Ovary (tissue), 9 donors: ENCODE results near the gene DPY19L3. TPM values are rescaled to one million over a fixed set of nuclear protein-coding genes. Genes with fewer than 3 reads are reported as not detected.

Source experiments
- DNase-seq, 5 donors: peaks; one replicate each; pipeline ENCODE4 v3.0.0-alpha.2; 2019 to 2020
- H3K27ac ChIP-seq, 2 donors: fragments of 200-600 bp; one replicate each; pipeline versions ENCODE4 v1.5.1 to v1.8.0; 2019 to 2022
- H3K27me3 ChIP-seq: fragments of 200-600 bp; one replicate; pipeline ENCODE4 v1.8.0; 2022
- H3K36me3 ChIP-seq: fragments of 200-600 bp; sonication (generic); one replicate; pipeline ENCODE4 v1.5.1; 2019
- H3K4me1 ChIP-seq: one replicate; pipeline ENCODE4 v1.8.1; 2013; ENCODE audit warnings: mild to moderate bottlenecking, moderate library complexity; ENCODE audit not compliant: insufficient read depth
- H3K4me3 ChIP-seq: fragments of 200-600 bp; sonication (generic); one replicate; pipeline ENCODE4 v1.5.1; 2017
- H3K9me3 ChIP-seq, 2 donors: fragments of 200-600 bp in 1 of 2; sonication (generic) in 1 of 2; one replicate each; pipeline versions ENCODE4 v1.5.1 to v1.8.1; 2013 to 2019; ENCODE audit warnings: mild to moderate bottlenecking in 1 of 2, moderate library complexity in 1 of 2
- CTCF ChIP-seq, 3 donors: fragments of 450-650 bp in 2 of 3; fragments of 200-600 bp in 1 of 3; IDR thresholded peaks; one replicate each; pipeline versions ENCODE4 v1.5.1 to v1.8.0; 2016 to 2022; ENCODE audit warnings: antibody characterized with exemption in 3 of 3, mild to moderate bottlenecking in 1 of 3
- EP300 ChIP-seq: sonication (generic); formaldehyde crosslinking; IDR thresholded peaks from one replicate; pipeline ENCODE4 v1.6.1; 2017; ENCODE audit warnings: antibody characterized with exemption
- POLR2A ChIP-seq: fragments of 450-650 bp; IDR thresholded peaks from one replicate; pipeline ENCODE4 v1.6.1; 2017; ENCODE audit warnings: antibody characterized with exemption, mild to moderate bottlenecking, moderate library complexity
- WGBS, 3 donors: extraction: QIAGEN DNeasy Blood & Tissue Kit in 1 of 3; methylation state at CpG; one replicate each; pipeline versions ENCODE4 v1.1.5 to v1.1.7; 2013 to 2017; 5-methylcytosine and 5-hydroxymethylcytosine counted together
- intact Hi-C, 4 donors: fragments of 100-400 bp; cut with DNase I; formaldehyde crosslinking; loops; one replicate each; pipeline versions ENCODE4 v1.11.0 to v1.15.1; 2022 to 2023
- polyA plus RNA-seq, 2 donors: library from polyadenylated mRNA; stranded (reverse); fragments of 200-250 nt in 1 of 2; fragments of 350-450 nt in 1 of 2; fragmentation: Illumina TruSeq in 1 of 2; extraction: RNeasy Lipid Tissue Mini Kit (QIAGEN cat#74804) in 1 of 2; gene quantifications; one replicate each; pipeline ENCODE4 v1.2.3, GENCODE V29; 2013 to 2014
- total RNA-seq, 7 donors: library from RNA; depleted of rRNA in 2 of 7; stranded (reverse); fragments of >200 nt in 2 of 7; fragmentation: NEBNext Ultra II Directional in 3 of 7; extraction: Animal tissue kit (Norgen Biotek cat#: 25700) in 3 of 7; gene quantifications; one replicate each; pipeline versions ENCODE4 v1.1.0 to v1.2.4, GENCODE V29; 2016 to 2023
- donor health status: DM: no; HTN: no; CAD: no; lungs with moderate emphysema.
- donor health status: DM: no; HTN: no; CAD: no.
- donor health status: Bipolar disorder and iron deficiency.
- donor health status: DM: yes; HTN: yes; CAD: no.
- donor health status: DM: no; HTN: no; CAD: no.
- donor health status: DM: yes; HTN: yes; CAD: no.

The DPY19L3 gene
- total and polyA plus RNA-seq, 9 donors = 9.6 to 49.8 (median 43.9) TPM

- TF ChIP-seq EP300 = no peak
- 70 to 82% (median 77%) methylated on average over 2 of the region's 2 CpGs for WGBS, 3 donors
- no peaks in the 10 kb centered on the region for H3K4me1 ChIP-seq
- intact Hi-C loops = no loop called here
- no peaks in the 10 kb centered on the region for H3K9me3 ChIP-seq
- H3K36me3 ChIP-seq = no peaks in the 10 kb centered on the region
- no peak overlapping the region for H3K27ac ChIP-seq
- no peak for DNase-seq
- no peaks in the 10 kb centered on the region for H3K27me3 ChIP-seq
- no peak overlapping the region for H3K4me3 ChIP-seq
Measured at GRCh38 chr19:32453736-32454135, 48.2 kb downstream of the DPY19L3 start.

DNA sequence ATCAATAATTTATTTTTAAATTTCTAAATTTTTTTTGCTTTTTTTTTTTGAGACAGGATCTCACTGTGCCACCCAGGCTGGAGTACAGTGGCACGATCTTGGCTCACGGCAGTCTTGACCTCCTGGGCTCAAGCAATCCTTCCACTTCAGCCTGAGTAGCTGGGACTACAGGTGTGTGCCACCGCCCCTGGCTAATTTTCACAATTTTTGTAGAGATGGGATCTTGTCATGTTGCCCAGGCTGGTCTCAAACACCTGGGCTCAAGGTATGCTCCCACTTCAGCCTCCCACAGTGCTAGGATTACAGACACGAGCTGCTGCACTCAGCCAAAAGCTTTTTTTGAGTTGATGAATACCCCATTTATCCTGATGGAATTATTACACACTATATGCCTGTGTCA lies 50.8 kb downstream of the DPY19L3 start:
- intact Hi-C loops = no loop called here
- Histone ChIP-seq H3K4me1 (no peaks in the 10 kb centered on the region), H3K36me3 (no peaks in the 10 kb centered on the region), H3K27ac (no peak overlapping the region), H3K4me3 (no peak overlapping the region), H3K9me3 (no peaks in the 10 kb centered on the region), H3K27me3 (no peaks in the 10 kb centered on the region)
- no peak for DNase-seq
- TF ChIP-seq CTCF (IDR thresholded peaks at IDR 0.05) = no peak
- no peak for TF ChIP-seq EP300
- no peak for TF ChIP-seq POLR2A
- WGBS, 3 donors = 97 to 100% (median 97%) methylated on average over 4 of the region's 4 CpGs

DNA sequence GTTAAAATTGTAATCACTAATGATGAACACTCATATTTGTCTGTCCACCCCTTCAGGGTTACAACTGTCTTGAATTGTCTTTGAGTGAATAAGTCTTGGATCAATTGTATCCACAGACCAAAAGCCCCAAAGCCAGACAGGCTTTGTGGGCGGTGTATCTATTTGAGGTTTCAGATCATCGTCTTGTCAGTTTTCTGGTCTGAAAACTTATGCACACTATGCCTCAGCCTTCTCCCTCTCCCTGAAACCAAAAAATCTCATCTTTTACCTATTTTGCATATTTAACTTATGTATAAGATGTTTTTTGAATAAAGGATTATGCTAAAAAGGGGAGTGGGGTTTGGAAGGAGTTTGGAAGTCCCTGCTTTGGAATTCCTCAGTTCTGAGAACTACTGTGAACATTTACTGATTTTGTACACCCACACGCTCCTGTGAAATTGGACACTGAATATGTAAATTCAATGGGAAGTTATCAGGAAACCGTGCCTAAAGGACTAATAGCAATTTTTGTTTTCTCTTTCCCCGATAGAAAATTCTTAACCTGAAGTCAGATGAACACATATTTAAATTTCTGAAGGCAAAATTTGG lies 52.1 kb downstream of the DPY19L3 start:
- no peak for TF ChIP-seq EP300
- TF ChIP-seq CTCF (IDR thresholded peaks at IDR 0.05) = no peak
- no peak for TF ChIP-seq POLR2A
- Histone ChIP-seq H3K36me3 (no peaks in the 10 kb centered on the region), H3K4me1 (no peaks in the 10 kb centered on the region), H3K27ac (no peak overlapping the region), H3K27me3 (no peaks in the 10 kb centered on the region), H3K9me3 (no peaks in the 10 kb centered on the region), H3K4me3 (no peak overlapping the region)
- intact Hi-C loops = no loop called here
- no peak for DNase-seq
- 49 to 60% (median 55%) methylated on average over 5 of the region's 5 CpGs for WGBS, 3 donors

DNA sequence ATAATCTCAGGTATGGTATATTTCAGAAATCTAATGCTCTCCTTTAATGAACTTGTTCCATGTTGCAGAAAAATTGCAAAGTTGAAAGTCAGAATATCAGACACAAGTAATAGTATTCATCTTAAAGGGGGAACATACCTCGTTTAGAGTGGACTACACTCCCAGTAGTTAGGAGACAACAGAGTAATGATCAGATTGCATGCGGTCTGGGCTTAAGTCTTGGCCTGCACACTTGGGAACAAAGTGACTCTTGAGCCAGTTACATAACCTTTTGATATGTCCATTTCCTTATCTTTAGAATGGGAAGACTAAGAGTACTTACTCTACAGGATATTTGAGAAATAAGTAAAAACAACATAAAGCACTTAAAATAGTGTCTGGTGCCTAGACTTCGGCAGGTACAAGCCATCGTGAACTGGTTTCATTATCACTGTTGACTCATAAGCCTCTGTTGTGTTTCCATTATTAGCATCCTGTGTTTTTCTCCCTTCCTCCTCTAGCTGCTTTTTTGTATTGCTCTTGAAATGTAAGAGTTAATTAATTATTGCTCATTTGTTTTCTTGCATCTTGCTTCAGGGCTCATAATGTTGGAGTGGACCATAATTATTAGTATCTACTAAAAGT lies 53.0 kb downstream of the DPY19L3 start:
- Histone ChIP-seq H3K4me1 (no peaks in the 10 kb centered on the region), H3K36me3 (no peaks in the 10 kb centered on the region), H3K9me3 (no peaks in the 10 kb centered on the region), H3K27me3 (no peaks in the 10 kb centered on the region), H3K27ac (no peak overlapping the region), H3K4me3 (no peak overlapping the region)
- intact Hi-C loops = no loop called here
- WGBS, 3 donors = 44 to 58% (median 48%) methylated on average over 4 of the region's 4 CpGs
- no peak for TF ChIP-seq CTCF (IDR thresholded peaks at IDR 0.05)
- TF ChIP-seq POLR2A = no peak
- no peak for TF ChIP-seq EP300
- DNase-seq = no peak

- DNase-seq = no peak
- 63 to 71% (median 69%) methylated on average over 3 of the region's 3 CpGs for WGBS, 3 donors
- intact Hi-C loops = no loop called here
- no peaks in the 10 kb centered on the region for H3K27me3 ChIP-seq
- H3K27ac ChIP-seq = no peak overlapping the region
- TF ChIP-seq EP300 (no peak), POLR2A (no peak), CTCF (IDR thresholded peaks at IDR 0.05) (no peak)
- no peaks in the 10 kb centered on the region for H3K9me3 ChIP-seq
- no peaks in the 10 kb centered on the region for H3K4me1 ChIP-seq
- H3K4me3 ChIP-seq = no peak overlapping the region
- no peaks in the 10 kb centered on the region for H3K36me3 ChIP-seq
Measured at GRCh38 chr19:32459204-32459865, 53.8 kb downstream of the DPY19L3 start.
